H1 (cell line): ENCODE data around the gene SLIT3. TPM values are rescaled to one million over a fixed set of nuclear protein-coding genes. Genes with fewer than 3 reads are reported as not detected.

Experiments
- CTCF ChIA-PET: fragments of 300-600 bp; sonication (Branson Sonifier 250); formaldehyde crosslinking; loops from one replicate; lab custom pipeline; 2021; ENCODE audit not compliant: partially characterized antibody; lab: Charles Lee
- POLR2A ChIA-PET: fragments of 300-600 bp; sonication (Branson Sonifier 250); formaldehyde crosslinking; loops from one replicate; lab custom pipeline; 2021; ENCODE audit warnings: inconsistent platforms; ENCODE audit not compliant: partially characterized antibody; lab: Charles Lee
- DNase-seq, 2 experiments: peaks; one replicate each; pipeline versions ENCODE4 v3.0.0 to v3.0.0-alpha.2; 2010 to 2022; ENCODE audit warnings: low spot score in 2 of 2, low read depth in 1 of 2, mixed read lengths in 1 of 2
- FAIRE-seq: peaks from 2 replicates; lab custom pipeline; 2011; peaks lifted over from hg19 to GRCh38; lab: Jason Lieb, UNC
- H2AFZ ChIP-seq: 2 replicates; pipeline ENCODE4 v1.8.1; 2012; ENCODE audit warnings: low read length, inconsistent platforms
- H2AK5ac ChIP-seq: 2 replicates; pipeline ENCODE4 v1.6.1; 2013; ENCODE audit warnings: low read depth, low read length
- H2BK120ac ChIP-seq: replicated peaks from 2 replicates; pipeline ENCODE3; 2013; ENCODE audit warnings: low read depth, low read length, inconsistent platforms
- H2BK12ac ChIP-seq: 2 replicates; pipeline ENCODE4 v1.6.1; 2013; ENCODE audit warnings: low read depth, low read length
- H2BK15ac ChIP-seq: 2 replicates; pipeline ENCODE4 v1.6.1; 2013; ENCODE audit warnings: low read length
- H2BK20ac ChIP-seq: 2 replicates; pipeline ENCODE4 v1.6.1; 2013; ENCODE audit warnings: low read length
- H2BK5ac ChIP-seq: 2 replicates; pipeline ENCODE4 v1.6.1; 2013; ENCODE audit warnings: low read depth, low read length
- H3K14ac ChIP-seq: 2 replicates; pipeline ENCODE4 v1.6.1; 2013; ENCODE audit warnings: inconsistent platforms; ENCODE audit not compliant: insufficient read length
- H3K18ac ChIP-seq: 2 replicates; pipeline ENCODE4 v1.6.1; 2013; ENCODE audit warnings: low read length; ENCODE audit errors: extremely low read depth
- H3K23ac ChIP-seq: 2 replicates; pipeline ENCODE4 v1.6.1; 2013; ENCODE audit warnings: inconsistent platforms; ENCODE audit not compliant: insufficient read length
- H3K23me2 ChIP-seq: 2 replicates; pipeline ENCODE4 v1.6.1; 2013; ENCODE audit warnings: low read depth, low read length
- H3K27ac ChIP-seq: 2 replicates; pipeline ENCODE4 v1.6.1; 2011; ENCODE audit warnings: low read depth, low read length, inconsistent platforms
- H3K27me3 ChIP-seq, 4 experiments: replicated peaks in 1 of 4; 1 replicate in 1 of 4; 2 replicates in 3 of 4; pipeline versions ENCODE4 v1.6.1 to v1.8.1; 2011 to 2013; ENCODE audit warnings: low read length in 3 of 4, mild to moderate bottlenecking in 3 of 4, inconsistent platforms in 2 of 4, mixed read lengths in 2 of 4, moderate library complexity in 1 of 4; ENCODE audit not compliant: control insufficient read depth in 3 of 4, insufficient read depth in 3 of 4; ENCODE audit errors: extremely low read depth in 1 of 4
- H3K36me3 ChIP-seq, 4 experiments: 2 replicates each; pipeline versions ENCODE4 v1.6.1 to v1.8.1; 2011 to 2013; ENCODE audit warnings: mild to moderate bottlenecking in 4 of 4, low read length in 3 of 4, moderate library complexity in 2 of 4, control low read depth in 1 of 4, inconsistent platforms in 1 of 4; ENCODE audit not compliant: insufficient read depth in 4 of 4, control insufficient read depth in 2 of 4
- H3K4ac ChIP-seq: replicated peaks from 2 replicates; pipeline ENCODE3; 2013; ENCODE audit warnings: low read length, low read depth, mixed read lengths, inconsistent platforms; ENCODE audit not compliant: insufficient read length
- H3K4me1 ChIP-seq, 4 experiments: replicated peaks in 1 of 4; 1 replicate in 1 of 4; 2 replicates in 3 of 4; pipeline versions ENCODE4 v1.6.1 to v1.8.1; 2011 to 2013; ENCODE audit warnings: low read length in 3 of 4, inconsistent platforms in 2 of 4, mixed read lengths in 1 of 4; ENCODE audit not compliant: insufficient read depth in 4 of 4, control insufficient read depth in 3 of 4
- H3K4me2 ChIP-seq, 2 experiments: 2 replicates each; pipeline versions ENCODE4 v1.6.1 to v1.8.1; 2011 to 2013; ENCODE audit warnings: low read depth in 2 of 2, low read length in 2 of 2, control low read depth in 1 of 2, inconsistent platforms in 1 of 2, mild to moderate bottlenecking in 1 of 2; ENCODE audit not compliant: insufficient read depth in 1 of 2
- H3K4me3 ChIP-seq, 4 experiments: fragments of 200-600, 300-600 bp in 1 of 4; sonication (generic), shearing (Covaris generic), sonication (Bioruptor Twin) in 1 of 4; 2 replicates each; pipeline versions ENCODE4 v1.5.1 to v1.8.1; 2011 to 2016; ENCODE audit warnings: low read length in 4 of 4, low read depth in 3 of 4, control low read depth in 2 of 4, inconsistent platforms in 2 of 4, mild to moderate bottlenecking in 2 of 4, mixed read lengths in 1 of 4, moderate library complexity in 1 of 4; ENCODE audit not compliant: insufficient read depth in 2 of 4; ENCODE audit errors: extremely low read depth in 1 of 4
- H3K56ac ChIP-seq: replicated peaks from 2 replicates; pipeline ENCODE3; 2013; ENCODE audit warnings: low read depth, mild to moderate bottlenecking, mixed read lengths, low read length, inconsistent platforms; ENCODE audit not compliant: insufficient read length
- H3K79me1 ChIP-seq: 2 replicates; pipeline ENCODE4 v1.6.1; 2013; ENCODE audit warnings: low read depth, low read length, control low read depth
- H3K79me2 ChIP-seq, 2 experiments: 2 replicates each; pipeline versions ENCODE4 v1.6.1 to v1.8.1; 2012 to 2013; ENCODE audit warnings: low read length in 2 of 2, mild to moderate bottlenecking in 2 of 2, inconsistent platforms in 1 of 2; ENCODE audit not compliant: insufficient read depth in 2 of 2, control insufficient read depth in 1 of 2
- H3K9ac ChIP-seq, 4 experiments: replicated peaks in 1 of 4; 1 replicate in 1 of 4; 2 replicates in 3 of 4; pipeline versions ENCODE4 v1.6.1 to v1.8.1; 2011 to 2013; ENCODE audit warnings: low read depth in 3 of 4, low read length in 3 of 4, control low read depth in 2 of 4, mild to moderate bottlenecking in 2 of 4, moderate library complexity in 2 of 4, inconsistent platforms in 1 of 4; ENCODE audit errors: extremely low read depth in 1 of 4
- H3K9me3 ChIP-seq, 2 experiments: 2 replicates each; pipeline versions ENCODE4 v1.6.1 to v1.8.1; 2012 to 2013; ENCODE audit warnings: mild to moderate bottlenecking in 2 of 2, moderate library complexity in 2 of 2, control low read depth in 1 of 2, inconsistent platforms in 1 of 2, low read depth in 1 of 2, low read length in 1 of 2, mixed read lengths in 1 of 2; ENCODE audit not compliant: insufficient read depth in 2 of 2
- H4K20me1 ChIP-seq, 2 experiments: replicated peaks in 1 of 2; 2 replicates each; pipeline versions ENCODE3 to v1.8.1; 2011 to 2013; ENCODE audit warnings: inconsistent platforms in 2 of 2, low read length in 2 of 2, mild to moderate bottlenecking in 1 of 2; ENCODE audit not compliant: insufficient read depth in 2 of 2, control insufficient read depth in 1 of 2
- H4K5ac ChIP-seq: 2 replicates; pipeline ENCODE4 v1.6.1; 2013; ENCODE audit warnings: low read length, low read depth, mixed read lengths, inconsistent platforms; ENCODE audit not compliant: insufficient read length
- H4K8ac ChIP-seq: 2 replicates; pipeline ENCODE4 v1.8.0; 2013; ENCODE audit warnings: mild to moderate bottlenecking, moderate library complexity, low read length, inconsistent platforms; ENCODE audit not compliant: insufficient read depth; ENCODE audit errors: extremely low read depth
- H4K91ac ChIP-seq: replicated peaks from 2 replicates; pipeline ENCODE3; 2013; ENCODE audit warnings: low read length, mixed read lengths, inconsistent platforms; ENCODE audit not compliant: insufficient read length
- BCL11A ChIP-seq, 2 experiments: IDR thresholded peaks; one replicate each; pipeline ENCODE4 v1.6.1; 2011; ENCODE audit warnings: low read depth in 2 of 2, low read length in 2 of 2, mild to moderate bottlenecking in 2 of 2
- CEBPB ChIP-seq: IDR thresholded peaks from 2 replicates; pipeline ENCODE4 v1.6.1; 2012; ENCODE audit warnings: low read depth, low read length
- EP300 ChIP-seq, 2 experiments: IDR thresholded peaks; 1 replicate in 1 of 2; 2 replicates in 1 of 2; pipeline ENCODE4 v1.6.1; 2011 to 2012; ENCODE audit warnings: low read depth in 2 of 2, low read length in 2 of 2, mild to moderate bottlenecking in 2 of 2, borderline replicate concordance in 1 of 2, inconsistent platforms in 1 of 2, moderate library complexity in 1 of 2
- HDAC2 ChIP-seq, 2 experiments: fragments of 300-600 bp in 1 of 2; sonication (generic) in 1 of 2; IDR thresholded peaks; 2 replicates each; pipeline ENCODE4 v1.6.1; 2011 to 2012; ENCODE audit warnings: low read depth in 2 of 2, low read length in 2 of 2, mild to moderate bottlenecking in 2 of 2, moderate library complexity in 2 of 2, borderline replicate concordance in 1 of 2, inconsistent platforms in 1 of 2
- NANOG ChIP-seq: IDR thresholded peaks from 2 replicates; pipeline ENCODE4 v1.6.1; 2011; ENCODE audit warnings: low read length, low read depth, mild to moderate bottlenecking, inconsistent platforms; ENCODE audit not compliant: insufficient read depth, poor library complexity, severe bottlenecking
- POLR2A ChIP-seq, 2 experiments: IDR thresholded peaks; 1 replicate in 1 of 2; 2 replicates in 1 of 2; pipeline ENCODE4 v1.6.1; 2011; ENCODE audit warnings: low read depth in 2 of 2, low read length in 2 of 2, mild to moderate bottlenecking in 2 of 2; ENCODE audit errors: control extremely low read depth in 1 of 2
- RFX5 ChIP-seq: IDR thresholded peaks from 2 replicates; pipeline ENCODE4 v1.6.1; 2011; ENCODE audit warnings: low read depth, low read length, improper control_type of control experiment, borderline replicate concordance
- SAP30 ChIP-seq: fragments of 300-600 bp; sonication (generic); IDR thresholded peaks from 2 replicates; pipeline ENCODE4 v1.7.1; 2012; ENCODE audit warnings: low read length, moderate library complexity, mild to moderate bottlenecking, inconsistent platforms; ENCODE audit not compliant: insufficient read depth, insufficient replicate concordance
- SP4 ChIP-seq: IDR thresholded peaks from 2 replicates; pipeline ENCODE4 v1.6.1; 2012; ENCODE audit warnings: low read length, inconsistent platforms
- TCF12 ChIP-seq: IDR thresholded peaks from 2 replicates; pipeline ENCODE4 v1.6.1; 2011; ENCODE audit warnings: low read depth, mild to moderate bottlenecking, low read length
- TEAD4 ChIP-seq: IDR thresholded peaks from 2 replicates; pipeline ENCODE4 v1.6.1; 2012; ENCODE audit warnings: low read depth, low read length, inconsistent platforms, mixed read lengths
- YY1 ChIP-seq: IDR thresholded peaks from 2 replicates; pipeline ENCODE4 v1.6.1; 2011; ENCODE audit warnings: low read depth, mild to moderate bottlenecking, low read length
- ZNF274 ChIP-seq: IDR thresholded peaks from 2 replicates; pipeline ENCODE4 v1.7.0; 2012; ENCODE audit warnings: low read length, borderline replicate concordance; ENCODE audit errors: extremely low read depth
- WGBS, 2 experiments: shearing (Covaris generic) in 1 of 2; methylation state at CpG; one replicate each; pipeline versions ENCODE4 v1.1.6 to v1.1.7; 2013 to 2015; ENCODE audit warnings: low lambda C conversion rate in 2 of 2, mixed read lengths in 2 of 2, inconsistent platforms in 1 of 2, low coverage in 1 of 2, missing lambda C conversion rate in 1 of 2; ENCODE audit not compliant: insufficient replicate concordance in 2 of 2, insufficient coverage in 1 of 2, insufficient read length in 1 of 2; ENCODE audit errors: extremely low coverage in 1 of 2, missing lambda C conversion rate in 1 of 2; 5-methylcytosine and 5-hydroxymethylcytosine counted together
- polyA plus RNA-seq, 7 experiments: library from polyadenylated mRNA; depleted of rRNA in 3 of 7; stranded (reverse) in 5 of 7; unstranded in 2 of 7; fragments of >200 nt in 5 of 7; fragments of 200-250 nt in 2 of 7; gene quantifications; 1 replicate in 5 of 7; 2 replicates in 1 of 7; 4 replicates in 1 of 7; pipeline versions ENCODE4 v1.2.1 to v1.2.3, GENCODE V29; 2011 to 2013; ENCODE audit warnings: missing spikeins in 2 of 7, mixed read lengths in 2 of 7
- total RNA-seq: library from RNA; stranded (reverse); fragmentation: NEBNext Ultra II Directional; extraction: Animal tissue kit (Norgen Biotek cat#: 25700); gene quantifications from 2 replicates; pipeline ENCODE4 v1.2.1, GENCODE V29; 2021
- TF ChIP-seq, protein P1 (sequence below): IDR thresholded peaks from 2 replicates; pipeline ENCODE4 v1.6.1; 2012; ENCODE audit warnings: inconsistent platforms

SLIT3 gene
- total and polyA plus RNA-seq, 2 of the 8 experiments (the other 6 are each of a cell fraction or from before 2014, with no cell fraction given) = 1.1 to 1.2 TPM

DNA sequence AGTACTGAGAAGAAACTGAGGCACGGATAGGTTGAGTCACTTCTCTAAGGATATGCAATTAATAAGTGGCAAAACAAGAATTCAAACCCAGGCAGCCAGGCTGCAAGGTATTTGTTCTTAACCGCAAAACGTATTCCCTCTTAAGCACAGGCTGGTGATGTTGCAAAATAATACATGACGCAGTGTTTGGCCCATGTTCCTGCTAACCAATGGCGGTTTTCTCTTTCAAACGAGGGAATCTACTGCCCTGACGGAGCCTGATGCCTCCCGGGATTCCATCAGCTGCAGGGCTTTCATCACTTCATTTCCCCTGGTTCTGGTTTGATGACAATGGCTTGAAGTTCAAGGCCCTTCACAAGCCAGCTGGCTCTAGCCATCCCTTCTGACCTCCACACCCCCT, 154.8 kb downstream of the SLIT3 start:
- Histone ChIP-seq H2BK20ac (no peak overlapping the region), H3K18ac (no peak overlapping the region), H3K4me1 (peaks cover 0 to 5% (median 1%) of the 10 kb centered on the region in 4 experiments; a peak in 2 of 7 replicates), H4K8ac (no peak overlapping the region), H2AK5ac (no peak overlapping the region), H2BK15ac (no peak overlapping the region), H3K14ac (no peak overlapping the region), H2BK12ac (no peak overlapping the region), H3K4me3 (no peak overlapping the region), H3K9ac (no peak overlapping the region), H3K4ac (no peak overlapping the region), H4K20me1 (no peaks in the 10 kb centered on the region), H3K23ac (no peak overlapping the region), H2BK5ac (no peak overlapping the region), H3K36me3 (no peaks in the 10 kb centered on the region), H3K4me2 (no peak overlapping the region), H3K23me2 (no peaks in the 10 kb centered on the region; the same call in 1 of the 2 replicates), H3K27me3 (no peaks in the 10 kb centered on the region), H2AFZ (no peak overlapping the region), H2BK120ac (no peak overlapping the region), H3K79me1 (no peaks in the 10 kb centered on the region), H3K56ac (no peak overlapping the region), H4K91ac (no peak overlapping the region), H3K79me2 (no peaks in the 10 kb centered on the region), H3K27ac (no peak overlapping the region), H3K9me3 (no peaks in the 10 kb centered on the region), H4K5ac (no peak overlapping the region)
- TF ChIP-seq SP4 (no peak), TCF12 (no peak), TEAD4 (no peak), POLR2A (IDR thresholded peaks at IDR 0.05; ENCODE audit: control extremely low read depth in 1 of 2, low read depth in 2 of 2, low read length in 2 of 2) (no peak), YY1 (no peak), SAP30 (no peak), RFX5 (no peak), BCL11A (IDR thresholded peaks at IDR 0.05; ENCODE audit: low read depth in 2 of 2, low read length in 2 of 2) (no peak), EP300 (IDR thresholded peaks at IDR 0.05; ENCODE audit: borderline replicate concordance in 1 of 2, low read depth in 2 of 2, low read length in 2 of 2) (no peak), ZNF274 (no peak), HDAC2 (IDR thresholded peaks at IDR 0.05; ENCODE audit: borderline replicate concordance in 1 of 2, low read depth in 2 of 2, low read length in 2 of 2) (no peak), CEBPB (no peak), NANOG (no peak)
- TF ChIP-seq, protein P1, sequence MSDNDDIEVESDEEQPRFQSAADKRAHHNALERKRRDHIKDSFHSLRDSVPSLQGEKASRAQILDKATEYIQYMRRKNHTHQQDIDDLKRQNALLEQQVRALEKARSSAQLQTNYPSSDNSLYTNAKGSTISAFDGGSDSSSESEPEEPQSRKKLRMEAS = no peak
- WGBS, 2 experiments = 91% methylated on average over 8 of the region's 8 CpGs; no CpG with 5 or more reads in 1 of the 2 experiments
- ChIA-PET CTCF (interaction anchor here (1.0 to 9.8 kb wide), 7 partner anchors 13 to 157 kb away, joined by 3 to 69 read pairs (median 5); no protein-coding TSS in a partner anchor), POLR2A (no interaction called here)
- DNase-seq (no peak), FAIRE-seq (no peak)
